ENCODE data around the gene ADAMTS14. TPM values are rescaled to one million over a fixed set of nuclear protein-coding genes. Genes with fewer than 3 reads are reported as not detected.

ADAMTS14 gene
- total RNA-seq, 1 donor from 2014 or later, result 1.4 TPM

GRCh38 chr10:70688828-70689227, 16.5 kb downstream of the ADAMTS14 start:
- no peak for TF ChIP-seq CTCF (conservative IDR thresholded peaks at IDR 0.05)
- Mint-ChIP-seq H3K4me3 (no peak overlapping the region), H3K36me3 (no peaks in the 10 kb centered on the region), H3K27me3 (peaks cover 9% of the 10 kb centered on the region), H3K9me3 (no peaks in the 10 kb centered on the region), H3K4me1 (ENCODE audit: unreplicated experiment) (peaks cover 24% of the 10 kb centered on the region), H3K27ac (no peak overlapping the region)
- no peak for DNase-seq (ENCODE audit: extremely low spot score, unreplicated experiment)

DNA sequence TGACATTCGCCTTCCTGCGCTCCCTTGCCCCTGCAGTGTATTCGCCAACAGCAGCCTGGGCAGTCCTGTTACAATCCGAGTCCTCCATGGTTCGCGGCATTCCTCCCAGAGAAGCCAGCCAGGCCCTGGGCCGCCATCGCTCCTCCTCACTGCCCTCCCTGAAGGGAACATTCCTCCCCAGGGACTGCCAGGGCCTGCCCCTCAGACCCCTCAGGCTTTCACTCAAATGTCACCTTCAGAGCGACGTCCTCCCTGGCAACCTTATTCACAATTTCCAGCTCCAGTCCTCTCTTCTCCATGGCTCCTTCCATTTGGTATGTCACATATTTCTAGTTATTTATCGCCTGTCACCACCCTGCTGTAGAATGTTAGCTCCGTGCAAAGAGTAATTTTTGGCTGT, 17.4 kb downstream of the ADAMTS14 start:
- TF ChIP-seq CTCF (conservative IDR thresholded peaks at IDR 0.05), result no peak

DNA sequence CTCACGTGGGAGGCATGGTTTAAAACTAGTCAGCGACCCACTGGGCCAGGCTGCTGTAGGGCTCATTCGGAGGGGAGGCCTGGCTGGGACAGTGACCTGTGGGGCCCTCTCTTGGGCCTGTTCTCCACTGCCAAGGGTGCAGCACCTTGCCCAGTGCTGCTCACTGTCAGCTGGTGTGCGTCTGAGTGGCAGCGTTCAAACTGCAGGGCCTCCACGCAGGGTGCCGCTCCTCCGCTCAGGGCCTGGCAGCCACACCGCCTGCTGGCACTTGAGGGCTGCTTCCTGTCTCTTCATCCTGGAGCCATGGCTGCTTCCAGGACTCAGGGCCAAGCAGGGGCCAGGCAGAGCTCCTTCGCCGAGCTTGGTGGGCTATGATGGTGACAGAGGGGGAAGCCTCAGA, 18.3 kb downstream of the ADAMTS14 start:
- Mint-ChIP-seq H3K36me3 (no peaks in the 10 kb centered on the region), H3K27ac (no peak overlapping the region), H3K4me3 (no peak overlapping the region), H3K27me3 (peaks cover 9% of the 10 kb centered on the region), H3K4me1 (ENCODE audit: unreplicated experiment) (peaks cover 9% of the 10 kb centered on the region), H3K9me3 (no peaks in the 10 kb centered on the region)
- TF ChIP-seq CTCF (conservative IDR thresholded peaks at IDR 0.05), result no peak
- DNase-seq (ENCODE audit: extremely low spot score, unreplicated experiment), result no peak

More for the DNA sequence above, 17.4 kb downstream of the ADAMTS14 start:
- DNase-seq (ENCODE audit: extremely low spot score, unreplicated experiment), result no peak
- Mint-ChIP-seq H3K9me3 (no peaks in the 10 kb centered on the region), H3K27me3 (peaks cover 9% of the 10 kb centered on the region), H3K4me1 (ENCODE audit: unreplicated experiment) (peaks cover 18% of the 10 kb centered on the region), H3K36me3 (no peaks in the 10 kb centered on the region), H3K4me3 (no peak overlapping the region), H3K27ac (no peak overlapping the region)

- Mint-ChIP-seq H3K4me1 (ENCODE audit: unreplicated experiment) (peaks cover 4% of the 10 kb centered on the region), H3K9me3 (no peaks in the 10 kb centered on the region), H3K27ac (no peak overlapping the region), H3K36me3 (no peaks in the 10 kb centered on the region), H3K27me3 (peaks cover 9% of the 10 kb centered on the region), H3K4me3 (no peak overlapping the region)
- TF ChIP-seq CTCF (conservative IDR thresholded peaks at IDR 0.05), result no peak
- DNase-seq (ENCODE audit: extremely low spot score, unreplicated experiment), result no peak
Observed at GRCh38 chr10:70691611-70692010, 19.3 kb downstream of the ADAMTS14 start.

DNA sequence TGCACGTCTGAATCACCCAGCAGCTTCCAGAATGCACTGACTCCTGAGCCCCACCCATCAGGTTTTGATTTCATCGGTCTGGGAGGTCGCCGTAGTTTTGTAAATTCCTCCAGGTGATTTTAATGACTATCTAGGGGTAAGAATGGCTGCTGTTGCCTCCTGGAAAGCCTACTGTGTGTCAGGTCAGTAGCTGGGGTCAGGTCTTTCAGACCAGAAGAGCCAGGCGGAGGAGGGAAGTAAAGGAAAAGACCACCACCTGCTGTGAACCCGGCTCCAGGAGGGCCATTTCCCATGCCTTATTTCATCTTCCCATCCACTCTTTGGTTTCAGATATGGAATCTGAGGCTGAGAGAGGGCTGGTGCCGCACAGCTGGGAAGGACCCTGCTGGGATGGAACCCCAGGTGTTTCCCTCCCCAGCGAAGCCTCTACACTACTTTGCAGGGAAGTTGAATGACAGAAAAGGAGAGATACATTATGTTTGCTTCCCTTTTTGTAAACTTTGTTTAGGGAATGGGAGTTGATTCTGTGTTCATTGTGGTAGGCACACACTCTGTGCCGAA, 19.8 kb downstream of the ADAMTS14 start:
- TF ChIP-seq CTCF (conservative IDR thresholded peaks at IDR 0.05), result no peak
- no peak overlapping the region for H3K27ac Mint-ChIP-seq
- peaks cover 9% of the 10 kb centered on the region for H3K27me3 Mint-ChIP-seq
- DNase-seq (ENCODE audit: extremely low spot score, unreplicated experiment), result no peak
- H3K9me3 Mint-ChIP-seq, result no peaks in the 10 kb centered on the region
- H3K4me3 Mint-ChIP-seq, result no peak overlapping the region
- no peaks in the 10 kb centered on the region for H3K36me3 Mint-ChIP-seq
- H3K4me1 Mint-ChIP-seq (ENCODE audit: unreplicated experiment), result peaks cover 4% of the 10 kb centered on the region
